Measurements from ENCODE around the gene FBLIM1. TPM values are rescaled to one million over a fixed set of nuclear protein-coding genes. Genes with fewer than 3 reads are reported as not detected.
"Not testable (repeated sequence)": the region's sequence is repeated elsewhere in the genome, so short reads cannot be mapped to it uniquely, and the experiment has no call there.

FBLIM1 gene
- total RNA-seq, 1 experiment from 2014 or later = 6.0 TPM

- ChIA-PET RAD21 (ENCODE audit: low non-redundant PET in 1 of 2, low total read pairs in 2 of 2, uncharacterized antibody in 2 of 2, unreplicated experiment in 2 of 2) (interaction anchor here in 1 of 2 experiments (0.7 kb wide), 1 partner anchor 163 kb away, joined by 3 read pairs; no protein-coding TSS in a partner anchor), POLR2A (no interaction called here), CTCF (interaction anchor here (1.3 kb wide), 1 partner anchor 10 kb away, joined by 7 read pairs; no protein-coding TSS in a partner anchor)
- TF ChIP-seq MAX (IDR thresholded peaks at IDR 0.05) (no peak), YY1 (IDR thresholded peaks at IDR 0.05; ENCODE audit: extremely low read depth, insufficient replicate concordance, low read depth, low read length) (no peak), TCF7L2 (IDR thresholded peaks at IDR 0.05; ENCODE audit: borderline replicate concordance, extremely low read depth, insufficient read depth, insufficient read length) (no peak), ATF3 (IDR thresholded peaks at IDR 0.05) (no peak), CBX3 (IDR thresholded peaks at IDR 0.05; ENCODE audit: low read depth) (no peak), EGR1 (IDR thresholded peaks at IDR 0.05; ENCODE audit: low read depth) (no peak), SP1 (IDR thresholded peaks at IDR 0.05; ENCODE audit: low read depth) (no peak), EZH2 (IDR thresholded peaks at IDR 0.05) (no peak)
- Histone ChIP-seq H3K4me2 (ENCODE audit: low read length) (no peak overlapping the region), H3K4me3 (replicated peaks in 1 of 2; ENCODE audit: low read depth in 1 of 2, low read length in 2 of 2) (no peak overlapping the region), H4K20me1 (ENCODE audit: insufficient read depth) (no peaks in the 10 kb centered on the region), H3K79me2 (ENCODE audit: insufficient read depth, low read length) (no peaks in the 10 kb centered on the region), H3K27me3 (ENCODE audit: insufficient read depth, low read length) (no peaks in the 10 kb centered on the region), H3K9ac (ENCODE audit: low read length) (no peak overlapping the region), H3K9me2 (ENCODE audit: insufficient read depth) (no peaks in the 10 kb centered on the region), H3K9me3 (ENCODE audit: control insufficient read depth in 1 of 2, insufficient read depth in 1 of 2, low read depth in 1 of 2, low read length in 2 of 2) (no peaks in the 10 kb centered on the region), H3K27ac (ENCODE audit: low read depth, low read length) (no peak overlapping the region), H3K4me1 (ENCODE audit: control insufficient read depth in 1 of 2, insufficient read depth in 2 of 2, low read length in 2 of 2) (peaks cover 0 to 7% of the 10 kb centered on the region in 2 experiments; a peak in 2 of 4 replicates), H3K36me3 (ENCODE audit: control insufficient read depth in 1 of 2, insufficient read depth in 2 of 2, low read length in 2 of 2) (no peaks in the 10 kb centered on the region), H2AFZ (ENCODE audit: low read depth, low read length, poor library complexity, severe bottlenecking) (no peak overlapping the region)
- no TSS peak for BruUV-seq (replicated peaks)
- ATAC-seq (no peak), DNase-seq (ENCODE audit: low read depth, low spot score) (no peak)
- intact Hi-C loops (cut with micrococcal nuclease) = no loop called here
These were observed 67.2 kb downstream of the FBLIM1 start for GRCh38 chr1:15825800-15826199.

DNA sequence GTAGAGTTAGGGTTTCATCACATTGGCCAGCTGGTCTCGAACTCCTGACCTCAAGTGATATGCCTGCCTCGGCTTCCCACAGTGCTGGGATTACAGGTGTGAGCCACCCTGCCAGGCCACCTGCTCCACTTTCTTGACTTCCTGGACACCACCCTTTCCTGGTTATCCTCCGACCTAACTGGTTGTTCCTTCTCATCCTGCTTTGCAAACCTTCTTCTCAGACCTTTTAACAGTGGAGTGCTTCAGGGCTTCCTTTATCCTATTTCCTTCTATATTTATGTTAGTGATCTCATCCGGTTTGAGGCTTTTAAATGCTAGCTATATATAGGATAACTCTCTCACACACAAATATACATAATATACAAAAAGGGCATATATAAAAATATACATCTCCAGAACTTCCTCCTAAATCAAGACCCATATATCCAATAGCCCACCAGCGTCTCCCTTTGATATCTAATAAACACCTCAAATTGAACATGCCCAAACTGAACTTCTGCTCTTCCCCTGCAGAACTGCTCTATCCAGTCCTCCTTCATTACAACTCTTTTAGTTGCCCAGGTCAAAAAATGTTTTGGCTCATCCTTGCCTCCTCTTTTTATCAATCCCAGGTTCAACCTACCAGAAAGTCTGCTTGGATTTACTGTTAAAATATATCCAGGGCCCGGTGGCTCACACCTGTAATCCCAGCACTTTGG lies 68.4 kb downstream of the FBLIM1 start:
- ChIA-PET POLR2A (no interaction called here), RAD21 (ENCODE audit: low non-redundant PET in 1 of 2, low total read pairs in 2 of 2, uncharacterized antibody in 2 of 2, unreplicated experiment in 2 of 2) (no interaction called here), CTCF (interaction anchor here (1.3 kb wide), 1 partner anchor 11 kb away, joined by 7 read pairs; no protein-coding TSS in a partner anchor)
- Histone ChIP-seq H3K9me3 (ENCODE audit: control insufficient read depth in 1 of 2, insufficient read depth in 1 of 2, low read depth in 1 of 2, low read length in 2 of 2) (no peaks in the 10 kb centered on the region), H3K9me2 (ENCODE audit: insufficient read depth) (no peaks in the 10 kb centered on the region), H3K4me1 (ENCODE audit: control insufficient read depth in 1 of 2, insufficient read depth in 2 of 2, low read length in 2 of 2) (peaks cover 0 to 9% of the 10 kb centered on the region in 2 experiments; a peak in 2 of 4 replicates), H3K9ac (ENCODE audit: low read length) (no peak overlapping the region), H3K27me3 (ENCODE audit: insufficient read depth, low read length) (no peaks in the 10 kb centered on the region), H3K4me2 (ENCODE audit: low read length) (no peak overlapping the region), H4K20me1 (ENCODE audit: insufficient read depth) (no peaks in the 10 kb centered on the region), H3K27ac (ENCODE audit: low read depth, low read length) (no peak overlapping the region), H2AFZ (ENCODE audit: low read depth, low read length, poor library complexity, severe bottlenecking) (no peak overlapping the region), H3K79me2 (ENCODE audit: insufficient read depth, low read length) (no peaks in the 10 kb centered on the region), H3K4me3 (replicated peaks in 1 of 2; ENCODE audit: low read depth in 1 of 2, low read length in 2 of 2) (no peak overlapping the region), H3K36me3 (ENCODE audit: control insufficient read depth in 1 of 2, insufficient read depth in 2 of 2, low read length in 2 of 2) (no peaks in the 10 kb centered on the region)
- BruUV-seq (replicated peaks) = no TSS peak
- no peak for ATAC-seq
- intact Hi-C loops (cut with micrococcal nuclease) = no loop called here
- no peak for DNase-seq (ENCODE audit: low read depth, low spot score)
- TF ChIP-seq ZNF274 (IDR thresholded peaks at IDR 0.05; ENCODE audit: low read depth, low read length) = no peak

DNA sequence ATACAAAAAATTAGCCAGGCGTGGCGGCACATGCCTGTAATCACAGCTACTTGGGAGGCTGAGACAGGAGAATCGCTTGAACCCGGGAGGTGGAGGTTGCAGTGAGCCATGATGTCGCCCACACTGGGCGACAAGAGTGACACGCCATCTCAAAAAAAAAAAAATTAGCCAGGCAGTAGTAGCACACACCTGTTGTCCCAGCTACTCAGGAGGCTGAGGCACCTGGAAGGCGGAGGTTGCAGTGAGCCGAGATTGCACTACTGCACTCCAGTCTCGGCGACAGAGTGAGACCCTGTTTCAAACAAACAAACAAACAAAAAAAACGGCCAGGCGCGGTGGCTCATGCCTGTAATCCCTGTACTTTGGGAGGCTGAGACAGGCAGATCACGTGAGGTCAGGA lies 69.0 kb downstream of the FBLIM1 start:
- H3K79me2 ChIP-seq (ENCODE audit: insufficient read depth, low read length); H3K4me3 ChIP-seq (replicated peaks in 1 of 2; ENCODE audit: low read depth in 1 of 2, low read length in 2 of 2); intact Hi-C loops (cut with micrococcal nuclease); H3K27ac ChIP-seq (ENCODE audit: low read depth, low read length); H3K4me2 ChIP-seq (ENCODE audit: low read length); BruUV-seq (replicated peaks); ATAC-seq; H3K36me3 ChIP-seq (ENCODE audit: control insufficient read depth in 1 of 2, insufficient read depth in 2 of 2, low read length in 2 of 2); POLR2A ChIA-PET; H2AFZ ChIP-seq (ENCODE audit: low read depth, low read length, poor library complexity, severe bottlenecking); H4K20me1 ChIP-seq (ENCODE audit: insufficient read depth); H3K9ac ChIP-seq (ENCODE audit: low read length); H3K27me3 ChIP-seq (ENCODE audit: insufficient read depth, low read length); H3K9me3 ChIP-seq (ENCODE audit: control insufficient read depth in 1 of 2, insufficient read depth in 1 of 2, low read depth in 1 of 2, low read length in 2 of 2); H3K9me2 ChIP-seq (ENCODE audit: insufficient read depth); CTCF ChIA-PET; RAD21 ChIA-PET (ENCODE audit: low non-redundant PET in 1 of 2, low total read pairs in 2 of 2, uncharacterized antibody in 2 of 2, unreplicated experiment in 2 of 2); DNase-seq (ENCODE audit: low read depth, low spot score): not testable (repeated sequence)
- H3K4me1 ChIP-seq (ENCODE audit: control insufficient read depth in 1 of 2, insufficient read depth in 2 of 2, low read length in 2 of 2) = peaks cover under 1 to 15% of the 10 kb centered on the region in 2 experiments; a peak in 3 of 4 replicates

All from HCT116 (cell line).